HG02852 (cell line): ENCODE results near the gene SLC44A2.

Source experiments
- ATAC-seq: cut with Tn5 transposase; IDR thresholded peaks from one replicate; pipeline ENCODE4 v1.9.1; 2021; ENCODE audit warnings: mild to moderate bottlenecking, moderate library complexity; ENCODE audit not compliant: unreplicated experiment

Gene SLC44A2

DNA sequence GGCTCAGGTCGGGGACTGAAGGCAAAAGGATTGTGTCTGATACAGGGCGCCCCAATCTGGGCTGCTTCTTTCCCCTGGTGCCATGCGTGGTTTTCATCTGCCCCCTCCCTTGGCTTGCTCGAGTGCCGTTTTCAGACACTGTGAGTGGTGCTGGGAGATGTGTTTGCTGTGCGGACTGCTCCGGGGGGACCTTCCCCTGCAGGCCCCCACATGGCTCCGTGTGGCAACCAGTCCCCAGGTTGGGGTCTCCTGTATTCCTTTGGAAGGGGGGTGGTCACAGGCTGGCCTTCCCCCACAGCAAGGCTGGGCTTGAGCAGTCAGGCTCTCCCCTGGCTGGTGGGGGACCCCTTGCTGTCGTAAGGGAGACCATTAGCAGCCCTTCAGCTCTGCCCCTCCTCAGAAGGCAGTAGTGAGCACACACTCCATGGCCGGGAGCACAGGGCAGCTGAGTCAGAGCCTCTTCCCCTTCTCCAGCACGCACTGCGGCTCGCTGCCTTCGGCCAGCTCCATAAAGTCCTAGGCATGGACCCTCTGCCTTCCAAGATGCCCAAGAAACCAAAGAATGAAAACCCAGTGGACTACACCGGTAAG lies 55.3 kb downstream of the SLC44A2 start:
- ATAC-seq: no peak

DNA sequence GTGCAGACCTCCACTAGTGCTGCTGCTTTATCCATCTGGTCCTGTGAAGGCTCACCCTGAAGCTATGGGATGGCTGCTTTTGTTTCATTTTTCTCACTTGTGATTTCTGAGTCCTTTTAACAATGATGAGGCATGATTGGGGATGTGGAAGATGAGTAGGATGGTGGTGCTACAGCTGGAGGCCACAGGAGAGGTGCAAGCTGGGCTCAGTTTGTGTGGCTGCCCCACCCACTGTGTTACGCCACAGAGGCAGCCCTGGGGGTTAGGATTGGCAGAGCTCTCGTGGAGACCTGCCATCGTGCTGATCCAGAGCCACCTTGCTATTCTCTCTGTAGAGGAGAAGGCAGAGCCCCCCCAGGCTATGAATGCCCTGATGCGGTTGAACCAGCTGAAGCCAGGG lies 56.3 kb downstream of the SLC44A2 start:
- no peak for ATAC-seq

DNA sequence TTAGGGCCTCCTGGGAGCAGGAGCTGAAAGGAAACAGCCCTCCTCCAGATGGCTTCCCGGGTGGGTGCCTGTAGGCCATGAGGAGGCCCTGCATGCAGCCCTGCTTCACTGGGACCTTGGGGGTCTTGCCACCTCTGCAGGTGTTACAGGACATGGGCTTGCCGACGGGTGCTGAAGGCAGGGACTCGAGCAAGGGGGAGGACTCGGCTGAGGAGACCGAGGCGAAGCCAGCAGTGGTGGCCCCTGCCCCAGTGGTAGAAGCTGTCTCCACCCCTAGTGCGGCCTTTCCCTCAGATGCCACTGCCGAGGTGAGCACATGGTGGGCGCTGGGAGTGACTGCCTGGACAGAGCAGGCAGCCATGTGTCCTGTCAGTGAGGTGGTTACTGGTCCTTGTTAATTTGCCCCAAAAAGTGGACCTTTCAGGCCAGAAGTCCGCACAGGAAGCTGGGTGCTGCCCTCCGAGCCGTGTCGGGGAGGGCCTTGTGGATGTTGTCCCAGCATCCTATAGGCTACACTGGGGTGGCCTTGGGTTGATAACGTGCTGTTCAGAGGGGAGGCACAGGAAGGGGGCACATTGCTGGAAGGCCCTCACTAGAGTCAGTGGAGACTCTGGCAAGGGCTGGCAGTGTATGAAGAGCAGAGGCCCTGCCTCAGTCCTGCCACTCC lies 57.2 kb downstream of the SLC44A2 start:
- ATAC-seq: no peak

GRCh38 chr19:10683064-10683426 lies 57.7 kb downstream of the SLC44A2 start:
- no peak for ATAC-seq

GRCh38 chr19:10683582-10683981 lies 58.2 kb downstream of the SLC44A2 start:
- ATAC-seq: no peak

DNA sequence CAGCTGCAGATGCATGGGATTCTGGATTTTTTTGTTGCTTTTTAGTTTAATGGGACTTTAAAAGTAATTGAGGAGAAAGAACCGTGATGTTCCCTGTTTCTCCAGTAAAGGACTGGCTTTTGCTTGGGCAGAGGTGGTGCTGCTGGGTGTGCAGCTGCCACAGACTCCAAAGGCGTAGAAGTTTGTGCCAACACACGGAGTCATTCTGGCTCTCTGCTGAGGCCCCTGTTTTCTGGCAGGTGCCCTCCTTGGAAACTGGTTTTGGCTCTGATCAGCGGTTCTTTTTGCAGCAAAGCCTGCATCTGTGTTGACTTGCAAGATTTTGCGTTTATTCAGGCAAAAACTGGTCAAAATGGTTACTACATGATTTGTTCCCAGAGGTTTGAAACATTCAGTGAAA lies 59.9 kb downstream of the SLC44A2 start:
- no peak for ATAC-seq

DNA sequence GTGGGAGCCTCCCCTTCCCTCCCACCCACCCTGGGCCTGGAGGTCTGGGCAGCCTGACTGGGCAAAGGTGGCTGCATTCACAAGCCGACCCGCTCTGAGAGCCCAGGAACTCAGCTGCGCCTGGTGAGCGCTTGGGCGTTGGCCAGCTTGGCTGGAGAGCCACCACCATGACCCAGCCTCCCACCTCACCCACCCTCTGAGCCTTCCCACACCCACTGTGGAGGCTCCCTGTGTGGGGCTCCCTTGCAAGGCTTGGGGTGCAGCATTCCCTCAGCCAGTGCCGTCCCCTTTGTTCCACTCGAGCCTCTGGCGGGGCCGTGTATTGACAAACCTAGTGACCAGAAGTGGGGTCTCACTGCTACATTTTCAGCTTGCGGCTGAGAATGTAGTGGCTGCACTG lies 60.8 kb downstream of the SLC44A2 start:
- ATAC-seq: no peak

GRCh38 chr19:10686661-10687517 lies 61.5 kb downstream of the SLC44A2 start:
- ATAC-seq: no peak

DNA sequence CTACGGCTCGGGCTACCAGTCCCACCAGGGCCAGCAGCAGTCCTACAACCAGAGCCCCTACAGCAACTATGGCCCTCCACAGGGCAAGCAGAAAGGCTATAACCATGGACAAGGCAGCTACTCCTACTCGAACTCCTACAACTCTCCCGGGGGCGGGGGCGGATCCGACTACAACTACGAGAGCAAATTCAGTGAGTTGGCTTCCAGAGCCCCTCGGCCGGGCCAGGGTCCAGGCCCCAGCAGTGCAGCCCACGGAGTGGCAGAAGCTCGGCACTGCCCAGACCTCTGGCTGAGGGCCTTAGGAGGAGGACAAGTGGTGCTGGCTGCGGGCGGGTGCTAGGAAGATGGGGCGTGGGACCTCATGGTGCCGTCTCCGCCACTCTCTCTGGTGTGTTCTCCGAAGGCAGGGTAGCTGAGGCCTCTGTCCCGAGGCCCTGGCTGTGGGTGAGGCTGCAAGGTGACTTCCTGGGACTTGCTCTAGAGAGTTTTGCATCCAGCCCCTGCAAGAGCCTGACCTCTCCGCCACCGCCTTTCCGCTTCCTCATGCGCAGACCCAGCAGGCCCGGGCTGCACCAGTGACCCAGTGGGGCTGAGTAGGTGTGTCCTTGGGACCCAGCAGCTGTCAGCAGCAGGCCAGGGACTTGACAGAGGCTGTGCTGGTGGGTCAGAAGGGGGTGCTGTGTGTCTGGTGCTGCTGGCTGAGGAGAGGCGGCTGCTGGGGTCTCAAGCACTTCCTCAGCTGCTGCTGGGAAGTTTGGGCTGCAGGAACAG lies 62.4 kb downstream of the SLC44A2 start:
- no peak for ATAC-seq

DNA sequence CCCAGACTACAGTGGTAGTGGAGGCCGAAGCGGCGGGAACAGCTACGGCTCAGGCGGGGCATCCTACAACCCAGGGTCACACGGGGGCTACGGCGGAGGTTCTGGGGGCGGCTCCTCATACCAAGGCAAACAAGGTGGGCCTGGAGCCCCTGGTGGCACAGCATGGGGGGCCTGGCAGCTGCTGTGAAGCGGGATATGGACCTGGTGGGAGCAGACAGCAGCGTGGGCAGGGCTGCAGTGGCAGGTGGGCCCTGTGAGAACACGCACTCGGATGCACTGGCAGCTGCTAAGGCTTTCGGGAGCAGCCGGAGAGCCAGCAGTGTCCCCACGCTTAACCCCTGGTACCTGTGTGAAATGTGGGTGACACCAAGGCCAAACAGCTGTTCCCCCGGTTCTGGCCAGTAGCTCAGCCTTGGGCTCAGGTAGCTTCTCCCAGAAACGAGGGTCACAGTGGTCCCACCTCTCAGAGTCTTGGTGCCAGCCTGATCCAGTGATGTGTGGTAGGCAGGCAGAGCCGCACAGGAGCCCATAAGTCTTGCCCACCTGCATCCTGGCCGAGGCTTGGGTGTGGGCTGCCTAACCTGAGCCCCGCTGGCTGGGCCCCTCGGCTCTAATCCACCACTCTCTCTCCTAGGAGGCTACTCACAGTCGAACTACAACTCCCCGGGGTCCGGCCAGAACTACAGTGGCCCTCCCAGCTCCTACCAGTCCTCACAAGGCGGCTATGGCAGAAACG lies 63.4 kb downstream of the SLC44A2 start:
- no peak for ATAC-seq

DNA sequence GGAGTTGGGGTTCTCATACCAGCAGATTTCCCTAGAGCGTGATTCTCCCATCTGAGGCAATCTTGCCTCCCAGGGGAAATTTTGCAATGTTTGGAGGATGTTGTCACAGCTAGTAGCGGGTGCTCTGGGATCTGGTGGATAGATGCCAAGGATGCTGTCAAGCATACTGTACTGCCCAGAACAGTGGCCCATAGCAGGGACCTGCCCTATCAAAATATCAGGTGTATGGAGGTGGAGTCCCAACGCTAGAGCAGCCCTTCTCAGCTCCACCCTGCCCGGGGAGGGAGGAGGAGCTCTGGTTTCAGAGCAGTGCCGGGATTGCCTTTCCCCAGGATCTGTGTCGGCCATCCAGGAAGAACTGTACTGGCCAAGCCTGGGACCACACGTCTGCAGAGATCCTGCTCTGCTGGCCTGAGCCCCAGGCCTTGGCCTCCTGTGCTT lies 65.0 kb downstream of the SLC44A2 start:
- no peak for ATAC-seq

DNA sequence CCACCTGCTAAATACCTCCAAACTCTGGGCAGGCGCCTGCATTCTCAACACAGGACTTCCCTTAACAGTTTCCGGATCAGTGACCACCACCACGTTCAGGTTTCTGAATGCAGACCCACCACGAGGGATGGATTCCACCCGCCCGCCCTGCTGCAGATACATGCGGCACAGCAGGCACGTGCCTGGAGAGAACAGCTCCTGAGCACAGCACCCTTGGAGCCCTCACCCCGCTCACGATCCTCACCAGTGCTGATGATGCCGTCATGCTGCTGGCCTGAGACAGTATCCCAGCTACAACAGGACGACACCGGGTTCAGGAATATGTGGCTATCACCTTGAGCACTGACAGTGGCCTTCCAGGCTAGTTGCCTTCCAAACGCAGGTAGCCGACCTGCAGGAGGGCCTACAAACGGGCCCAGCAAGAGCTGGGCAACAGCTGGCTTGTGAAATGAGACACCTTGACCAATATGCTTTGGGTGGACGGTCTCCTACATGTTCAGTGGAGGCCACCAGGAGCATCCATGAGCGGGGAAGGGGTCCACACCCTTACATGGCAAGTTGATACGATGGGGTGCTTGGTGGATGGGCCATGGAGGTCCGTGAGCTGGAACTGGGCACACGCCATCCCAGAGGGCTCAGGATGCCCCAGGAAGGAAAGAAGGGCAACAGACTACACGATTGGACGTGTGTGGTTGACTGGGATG lies 66.0 kb downstream of the SLC44A2 start:
- no peak for ATAC-seq

- no peak for ATAC-seq
Measured at GRCh38 chr19:10691883-10692282, 66.5 kb downstream of the SLC44A2 start.

DNA sequence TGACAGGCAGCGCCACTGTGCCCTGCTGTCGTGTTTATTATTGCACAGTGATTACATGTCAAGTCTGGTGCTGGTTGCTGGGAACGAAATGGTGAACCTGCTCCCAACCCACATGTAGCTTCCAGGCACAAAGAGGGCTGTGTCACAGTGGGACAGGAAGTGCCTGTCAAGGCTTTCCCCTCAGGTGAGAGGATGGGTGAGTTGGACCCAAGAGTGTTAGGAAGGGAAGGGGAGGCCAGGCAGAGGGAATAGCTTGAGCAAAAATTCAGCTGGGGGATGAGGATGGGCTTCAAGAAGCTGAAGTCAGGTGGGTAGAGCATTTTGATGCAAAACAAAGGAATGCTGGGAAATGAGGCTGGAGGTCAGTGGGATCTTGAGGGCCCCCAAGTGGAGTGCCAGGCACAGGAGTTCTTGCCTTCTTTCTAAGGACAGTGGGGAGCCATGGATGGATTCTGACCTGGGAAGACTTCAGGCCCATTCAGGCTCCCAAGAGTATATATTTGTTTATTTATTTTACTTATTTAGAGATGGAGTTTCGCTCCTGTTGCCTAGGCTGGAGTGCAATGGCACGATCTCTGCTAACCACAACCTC lies 67.4 kb downstream of the SLC44A2 start:
- ATAC-seq: no peak
